Neural cell (in vitro differentiated cells): Measurements from ENCODE around the gene VAV2.

Source experiments
- EZH2 ChIP-seq: fragments of 200-600, 300-800 bp; shearing (Covaris generic), sonication (generic); IDR thresholded peaks from 2 replicates; pipeline ENCODE4 v1.6.1; 2014; ENCODE audit warnings: antibody characterized with exemption, low read length, borderline replicate concordance, mild to moderate bottlenecking; ENCODE audit not compliant: insufficient read depth, poor library complexity, severe bottlenecking
- POLR2AphosphoS5 ChIP-seq: IDR thresholded peaks from 2 replicates; pipeline ENCODE4 v1.6.1; 2012
- TF ChIP-seq, protein P1 (sequence below): fragments of 450-650 bp; IDR thresholded peaks from 2 replicates; pipeline ENCODE4 v1.5.1; 2014; ENCODE audit warnings: antibody characterized with exemption, mild to moderate bottlenecking, moderate library complexity; ENCODE audit not compliant: poor library complexity, severe bottlenecking
- TF ChIP-seq, protein P2 (sequence below): IDR thresholded peaks from 2 replicates; pipeline ENCODE4 v1.6.1; 2012; ENCODE audit warnings: borderline replicate concordance

DNA sequence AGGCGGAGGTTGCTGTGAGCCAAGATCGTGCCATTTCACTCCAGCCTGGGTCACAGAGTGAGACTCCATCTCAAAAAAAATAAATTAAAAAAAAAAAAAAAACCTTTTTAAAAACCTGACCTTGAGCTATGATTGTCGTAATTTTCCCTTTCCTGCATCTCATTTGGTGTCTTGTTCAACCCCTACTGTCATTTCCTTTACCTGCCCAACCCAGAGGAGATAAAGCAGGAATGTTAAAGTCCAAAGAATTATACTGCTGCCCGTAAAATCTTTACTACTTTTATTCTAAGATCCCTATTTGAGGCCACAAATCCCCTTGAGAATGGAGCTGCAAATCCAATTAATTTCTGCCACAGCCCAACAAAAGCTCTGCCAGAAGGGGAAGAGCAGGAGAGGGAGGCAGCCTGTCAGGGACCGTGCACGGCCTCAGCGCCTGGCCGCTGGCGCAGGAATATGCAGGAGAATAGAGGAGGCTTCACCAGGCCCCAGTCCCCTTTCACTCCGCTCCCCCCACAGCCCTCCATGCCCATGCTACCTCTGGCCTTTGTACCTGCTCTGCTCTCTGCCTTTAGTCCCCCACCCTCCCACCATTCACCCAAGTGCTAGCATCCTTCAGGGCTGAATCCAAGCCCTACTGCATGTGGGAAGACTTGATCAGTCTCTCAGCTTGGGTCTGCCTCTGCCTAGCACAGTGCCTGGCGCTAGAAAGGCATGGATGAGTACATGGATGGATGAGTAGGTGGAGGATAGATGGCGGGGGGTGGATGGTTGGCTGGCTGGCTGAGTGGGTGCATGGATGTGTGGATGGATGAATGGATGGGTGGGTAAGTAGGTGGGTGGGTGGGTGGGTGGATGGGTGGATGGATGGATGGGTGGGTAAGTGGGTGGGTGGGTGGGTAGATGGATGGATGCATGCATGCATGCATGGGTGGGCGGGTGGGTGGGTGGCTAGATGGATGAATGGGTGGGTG is 154.2 kb downstream of the VAV2 start:
- TF ChIP-seq, protein P1, sequence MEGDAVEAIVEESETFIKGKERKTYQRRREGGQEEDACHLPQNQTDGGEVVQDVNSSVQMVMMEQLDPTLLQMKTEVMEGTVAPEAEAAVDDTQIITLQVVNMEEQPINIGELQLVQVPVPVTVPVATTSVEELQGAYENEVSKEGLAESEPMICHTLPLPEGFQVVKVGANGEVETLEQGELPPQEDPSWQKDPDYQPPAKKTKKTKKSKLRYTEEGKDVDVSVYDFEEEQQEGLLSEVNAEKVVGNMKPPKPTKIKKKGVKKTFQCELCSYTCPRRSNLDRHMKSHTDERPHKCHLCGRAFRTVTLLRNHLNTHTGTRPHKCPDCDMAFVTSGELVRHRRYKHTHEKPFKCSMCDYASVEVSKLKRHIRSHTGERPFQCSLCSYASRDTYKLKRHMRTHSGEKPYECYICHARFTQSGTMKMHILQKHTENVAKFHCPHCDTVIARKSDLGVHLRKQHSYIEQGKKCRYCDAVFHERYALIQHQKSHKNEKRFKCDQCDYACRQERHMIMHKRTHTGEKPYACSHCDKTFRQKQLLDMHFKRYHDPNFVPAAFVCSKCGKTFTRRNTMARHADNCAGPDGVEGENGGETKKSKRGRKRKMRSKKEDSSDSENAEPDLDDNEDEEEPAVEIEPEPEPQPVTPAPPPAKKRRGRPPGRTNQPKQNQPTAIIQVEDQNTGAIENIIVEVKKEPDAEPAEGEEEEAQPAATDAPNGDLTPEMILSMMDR, result no peak
- TF ChIP-seq EZH2 (no peak), POLR2AphosphoS5 (no peak)
- TF ChIP-seq, protein P2, sequence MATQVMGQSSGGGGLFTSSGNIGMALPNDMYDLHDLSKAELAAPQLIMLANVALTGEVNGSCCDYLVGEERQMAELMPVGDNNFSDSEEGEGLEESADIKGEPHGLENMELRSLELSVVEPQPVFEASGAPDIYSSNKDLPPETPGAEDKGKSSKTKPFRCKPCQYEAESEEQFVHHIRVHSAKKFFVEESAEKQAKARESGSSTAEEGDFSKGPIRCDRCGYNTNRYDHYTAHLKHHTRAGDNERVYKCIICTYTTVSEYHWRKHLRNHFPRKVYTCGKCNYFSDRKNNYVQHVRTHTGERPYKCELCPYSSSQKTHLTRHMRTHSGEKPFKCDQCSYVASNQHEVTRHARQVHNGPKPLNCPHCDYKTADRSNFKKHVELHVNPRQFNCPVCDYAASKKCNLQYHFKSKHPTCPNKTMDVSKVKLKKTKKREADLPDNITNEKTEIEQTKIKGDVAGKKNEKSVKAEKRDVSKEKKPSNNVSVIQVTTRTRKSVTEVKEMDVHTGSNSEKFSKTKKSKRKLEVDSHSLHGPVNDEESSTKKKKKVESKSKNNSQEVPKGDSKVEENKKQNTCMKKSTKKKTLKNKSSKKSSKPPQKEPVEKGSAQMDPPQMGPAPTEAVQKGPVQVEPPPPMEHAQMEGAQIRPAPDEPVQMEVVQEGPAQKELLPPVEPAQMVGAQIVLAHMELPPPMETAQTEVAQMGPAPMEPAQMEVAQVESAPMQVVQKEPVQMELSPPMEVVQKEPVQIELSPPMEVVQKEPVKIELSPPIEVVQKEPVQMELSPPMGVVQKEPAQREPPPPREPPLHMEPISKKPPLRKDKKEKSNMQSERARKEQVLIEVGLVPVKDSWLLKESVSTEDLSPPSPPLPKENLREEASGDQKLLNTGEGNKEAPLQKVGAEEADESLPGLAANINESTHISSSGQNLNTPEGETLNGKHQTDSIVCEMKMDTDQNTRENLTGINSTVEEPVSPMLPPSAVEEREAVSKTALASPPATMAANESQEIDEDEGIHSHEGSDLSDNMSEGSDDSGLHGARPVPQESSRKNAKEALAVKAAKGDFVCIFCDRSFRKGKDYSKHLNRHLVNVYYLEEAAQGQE, result no peak
